Measurements from ENCODE around the gene NAPSA. TPM values are rescaled to one million over a fixed set of nuclear protein-coding genes. Genes with fewer than 3 reads are reported as not detected.

NAPSA gene
- total RNA-seq, 4 donors from 2014 or later: 1.6 to 5.0 (median 3.1) TPM

DNA sequence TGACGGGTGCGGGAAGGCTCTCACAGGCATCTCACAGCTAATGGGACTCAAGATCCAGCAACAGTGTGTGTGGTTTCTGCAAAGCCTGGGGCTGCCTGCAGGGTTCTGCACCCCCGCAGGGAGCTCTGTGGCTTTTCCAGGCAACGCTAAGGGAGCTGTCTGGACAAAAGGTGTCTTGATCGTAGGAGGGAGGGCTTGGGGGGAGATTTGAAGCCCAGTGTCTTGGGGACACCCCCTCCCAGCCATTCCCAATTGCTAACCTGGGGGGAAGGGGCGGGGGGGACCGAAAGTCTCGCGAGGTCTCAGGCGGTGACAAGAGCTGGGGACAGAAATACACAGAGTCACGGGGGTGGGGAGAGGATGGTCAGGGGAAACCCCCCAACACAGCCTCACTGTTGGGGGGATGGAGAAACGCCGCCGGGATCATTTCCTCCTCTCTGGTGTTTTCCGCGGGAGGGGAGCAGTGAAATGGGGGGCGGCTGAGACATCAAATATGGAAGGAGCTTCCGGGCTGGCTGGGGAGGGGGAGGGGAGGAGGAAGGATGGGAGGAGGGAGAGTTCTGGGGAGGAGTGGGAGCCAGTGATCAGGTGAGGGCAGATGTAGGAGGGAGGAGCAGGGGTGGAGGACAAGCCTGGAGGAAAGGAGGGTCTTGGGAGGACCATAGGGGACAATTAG lies 49.5 kb downstream of the NAPSA start:
- 30% methylated on average over 18 of the region's 18 CpGs; no CpG with 5 or more reads in 1 of the 2 donors for WGBS, 2 donors (ENCODE audit: low coverage in 1 of 2)
- no peak for DNase-seq
- TF ChIP-seq EP300 (IDR thresholded peaks at IDR 0.05; ENCODE audit: low read depth) (no peak), POLR2AphosphoS5 (IDR thresholded peaks at IDR 0.05) (no peak), POLR2A (IDR thresholded peaks at IDR 0.05) (no peak)
- Histone ChIP-seq H3K36me3 (no peaks in the 10 kb centered on the region), H3K27me3 (peaks cover 60% of the 10 kb centered on the region), H3K9me3 (no peaks in the 10 kb centered on the region), H3K27ac (no peak overlapping the region), H3K4me3 (no peak overlapping the region), H3K4me1 (no peaks in the 10 kb centered on the region)
- in situ Hi-C loops (cut with MboI; ENCODE audit: low pct_ligation_motif_present in 1 of 4, low pct_unique_long_range_greater_than_20kb in 1 of 4, low sequenced_read_pairs in 3 of 4): no loop called here
- intact Hi-C loops (cut with DNase I; ENCODE audit: low total_unique reads): no loop called here

- in situ Hi-C loops (cut with MboI; ENCODE audit: low pct_ligation_motif_present in 1 of 4, low pct_unique_long_range_greater_than_20kb in 1 of 4, low sequenced_read_pairs in 3 of 4): no loop called here
- Histone ChIP-seq H3K4me1 (no peaks in the 10 kb centered on the region), H3K27me3 (peaks cover 63% of the 10 kb centered on the region), H3K4me3 (no peak overlapping the region), H3K9me3 (no peaks in the 10 kb centered on the region), H3K27ac (no peak overlapping the region), H3K36me3 (no peaks in the 10 kb centered on the region)
- intact Hi-C loops (cut with DNase I; ENCODE audit: low total_unique reads): no loop called here
- WGBS, 2 donors (ENCODE audit: low coverage in 1 of 2): 23 to 53% methylated on average over 6 to 40 of the region's 40 CpGs
- no peak for DNase-seq
- TF ChIP-seq EP300 (IDR thresholded peaks at IDR 0.05; ENCODE audit: low read depth) (no peak), POLR2AphosphoS5 (IDR thresholded peaks at IDR 0.05) (no peak), CTCF (IDR thresholded peaks at IDR 0.05) (no peak), POLR2A (IDR thresholded peaks at IDR 0.05) (no peak)
These were observed 50.4 kb downstream of the NAPSA start for GRCh38 chr19:50314724-50315708.

GRCh38 chr19:50313812-50314536 lies 51.5 kb downstream of the NAPSA start:
- no peak overlapping the region for H3K4me3 ChIP-seq
- 0 to 10% methylated on average over 3 to 20 of the region's 20 CpGs for WGBS, 2 donors (ENCODE audit: low coverage in 1 of 2)
- H3K4me1 ChIP-seq: no peaks in the 10 kb centered on the region
- TF ChIP-seq POLR2AphosphoS5 (IDR thresholded peaks at IDR 0.05) (no peak), EP300 (IDR thresholded peaks at IDR 0.05; ENCODE audit: low read depth) (no peak), CTCF (IDR thresholded peaks at IDR 0.05) (no peak)
- H3K36me3 ChIP-seq: no peaks in the 10 kb centered on the region
- DNase-seq: no peak
- H3K27me3 ChIP-seq: peaks cover 63% of the 10 kb centered on the region
- in situ Hi-C loops (cut with MboI; ENCODE audit: low pct_ligation_motif_present in 1 of 4, low pct_unique_long_range_greater_than_20kb in 1 of 4, low sequenced_read_pairs in 3 of 4) (no loop called here), intact Hi-C loops (cut with DNase I; ENCODE audit: low total_unique reads) (no loop called here)
- H3K27ac ChIP-seq: no peak overlapping the region
- H3K9me3 ChIP-seq: no peaks in the 10 kb centered on the region

- Histone ChIP-seq H3K27ac (no peak overlapping the region), H3K4me1 (no peaks in the 10 kb centered on the region), H3K36me3 (no peaks in the 10 kb centered on the region), H3K27me3 (peaks cover 63% of the 10 kb centered on the region), H3K4me3 (no peak overlapping the region), H3K9me3 (no peaks in the 10 kb centered on the region)
- DNase-seq: no peak
- 45% methylated on average over 27 of the region's 27 CpGs; no CpG with 5 or more reads in 1 of the 2 donors for WGBS, 2 donors (ENCODE audit: low coverage in 1 of 2)
- intact Hi-C loops (cut with DNase I; ENCODE audit: low total_unique reads): no loop called here
- in situ Hi-C loops (cut with MboI; ENCODE audit: low pct_ligation_motif_present in 1 of 4, low pct_unique_long_range_greater_than_20kb in 1 of 4, low sequenced_read_pairs in 3 of 4): no loop called here
- TF ChIP-seq POLR2AphosphoS5 (IDR thresholded peaks at IDR 0.05) (no peak), POLR2A (IDR thresholded peaks at IDR 0.05) (no peak), CTCF (IDR thresholded peaks at IDR 0.05) (no peak), EP300 (IDR thresholded peaks at IDR 0.05; ENCODE audit: low read depth) (no peak)
These were observed 52.2 kb downstream of the NAPSA start for GRCh38 chr19:50312967-50313811.

All from transverse colon (tissue), 4 donors.